Spleen (tissue), 11 donors: ENCODE results near the gene LIF. TPM values are rescaled to one million over a fixed set of nuclear protein-coding genes. Genes with fewer than 3 reads are reported as not detected.

Experiments used
- DNase-seq: peaks from one replicate; pipeline ENCODE4 v3.0.0-alpha.2; 2020
- H3K27ac ChIP-seq, 8 donors: fragments of 200-600 bp; sonication (generic) in 7 of 8; 1 replicate in 4 of 8; 2 replicates in 4 of 8; pipeline versions ENCODE4 v1.5.0 to v1.8.0; 2016 to 2021; ENCODE audit warnings: inconsistent platforms in 4 of 8, mild to moderate bottlenecking in 4 of 8, moderate library complexity in 1 of 8
- H3K27me3 ChIP-seq, 7 donors: fragments of 200-600 bp; sonication (generic) in 6 of 7; replicated peaks in 1 of 7; 1 replicate in 4 of 7; 2 replicates in 3 of 7; pipeline versions ENCODE4 v1.5.0 to v1.8.0; 2016 to 2021; ENCODE audit warnings: inconsistent platforms in 3 of 7, mild to moderate bottlenecking in 1 of 7
- H3K36me3 ChIP-seq, 6 donors: fragments of 200-600 bp; sonication (generic) in 5 of 6; 1 replicate in 4 of 6; 2 replicates in 2 of 6; pipeline versions ENCODE4 v1.5.0 to v1.8.0; 2016 to 2021; ENCODE audit warnings: inconsistent platforms in 2 of 6
- H3K4me1 ChIP-seq, 6 donors: fragments of 200-600 bp; sonication (generic) in 5 of 6; 1 replicate in 3 of 6; 2 replicates in 3 of 6; pipeline versions ENCODE4 v1.5.0 to v1.8.0; 2016 to 2021; ENCODE audit warnings: inconsistent platforms in 3 of 6
- H3K4me3 ChIP-seq, 8 donors: fragments of 200-600 bp; sonication (generic) in 7 of 8; 1 replicate in 4 of 8; 2 replicates in 4 of 8; pipeline versions ENCODE4 v1.5.0 to v1.8.0; 2016 to 2021; ENCODE audit warnings: inconsistent platforms in 4 of 8, mild to moderate bottlenecking in 4 of 8, moderate library complexity in 2 of 8
- H3K9me3 ChIP-seq, 8 donors: fragments of 200-600 bp; sonication (generic) in 7 of 8; 1 replicate in 4 of 8; 2 replicates in 4 of 8; pipeline versions ENCODE4 v1.5.0 to v1.8.0; 2016 to 2021; ENCODE audit warnings: inconsistent platforms in 4 of 8
- CTCF ChIP-seq, 11 experiments: fragments of 200-600 bp in 7 of 11; fragments of 450-650 bp in 4 of 11; sonication (generic) in 4 of 11; IDR thresholded peaks in 8 of 11; conservative IDR thresholded peaks in 3 of 11; 1 replicate in 7 of 11; 2 replicates in 4 of 11; pipeline versions ENCODE4 v1.4.0 to v1.8.0; 2016 to 2021; ENCODE audit warnings: antibody characterized with exemption in 11 of 11, inconsistent platforms in 4 of 11, mild to moderate bottlenecking in 1 of 11
- POLR2A ChIP-seq, 3 donors: fragments of 450-650 bp; IDR thresholded peaks; one replicate each; pipeline ENCODE4 v1.5.1; 2017; ENCODE audit warnings: antibody characterized with exemption in 3 of 3, mild to moderate bottlenecking in 1 of 3
- POLR2AphosphoS5 ChIP-seq, 3 donors: sonication (generic); formaldehyde crosslinking; IDR thresholded peaks; one replicate each; pipeline ENCODE4 v1.5.1; 2017; ENCODE audit warnings: antibody characterized with exemption in 3 of 3
- WGBS, 5 donors: extraction: QIAGEN DNeasy Blood & Tissue Kit in 3 of 5; methylation state at CpG; one replicate each; pipeline versions ENCODE4 v1.1.5 to v1.1.7; 2013 to 2018; 5-methylcytosine and 5-hydroxymethylcytosine counted together
- intact Hi-C: fragments of 100-400 bp; cut with DNase I; formaldehyde crosslinking; loops from one replicate; pipeline ENCODE4 v1.15.0; 2023; ENCODE audit warnings: low total_unique reads
- polyA plus RNA-seq, 3 donors: library from polyadenylated mRNA; stranded (reverse); fragments of 200-250 nt; gene quantifications; one replicate each; pipeline ENCODE4 v1.2.1, GENCODE V29; 2013
- total RNA-seq, 7 donors: library from RNA; depleted of rRNA in 3 of 7; stranded (reverse); fragments of >200 nt in 3 of 7; fragmentation: NEBNext Ultra II Directional in 4 of 7; extraction: Animal tissue kit (Norgen Biotek cat#: 25700) in 4 of 7; gene quantifications; one replicate each; pipeline versions ENCODE4 v1.1.0 to v1.2.1, GENCODE V29; 2016 to 2021
- donor health status: healthy with polysubstance abuse.
- donor health status: DM: no; HTN: no; CAD: no; lungs with moderate emphysema.
- donor health status: DM: no; HTN: no; CAD: no.
- donor health status: Bipolar disorder and iron deficiency.
- donor health status: healthy.
- donor health status: DM: no; HTN: no; CAD: no.
- donor health status: DM: yes; HTN: yes; CAD: no.

LIF gene
- total and polyA plus RNA-seq, 10 donors = 0.21 to 3.2 (median 0.85) TPM; not detected in 2

GRCh38 chr22:30291058-30291892 lies 44.7 kb upstream of the LIF start:
- Histone ChIP-seq H3K4me3 (no peak overlapping the region), H3K36me3 (peaks cover 0 to 56% (median 40%) of the 10 kb centered on the region in 6 donors), H3K4me1 (peaks cover 29 to 85% (median 60%) of the 10 kb centered on the region in 6 donors), H3K9me3 (no peaks in the 10 kb centered on the region), H3K27ac (peak overlapping the region; percentile 83 to 95 (median 90)), H3K27me3 (no peaks in the 10 kb centered on the region)
- intact Hi-C loops = no loop called here
- peak; percentile 87 for DNase-seq
- TF ChIP-seq POLR2AphosphoS5 (IDR thresholded peaks at IDR 0.05) (peak; percentile 83 to 90 (median 89)), POLR2A (IDR thresholded peaks at IDR 0.05) (no peak), CTCF (IDR thresholded peaks at IDR 0.05 in 8 of 11, conservative IDR thresholded peaks at IDR 0.05 in 3 of 11) (no peak)
- 69 to 76% (median 72%) methylated on average over 4 to 13 of the region's 13 CpGs for WGBS, 5 donors

GRCh38 chr22:30290342-30291057 lies 43.9 kb upstream of the LIF start:
- Histone ChIP-seq H3K9me3 (no peaks in the 10 kb centered on the region), H3K27me3 (no peaks in the 10 kb centered on the region), H3K36me3 (peaks cover 0 to 56% (median 36%) of the 10 kb centered on the region in 6 donors), H3K4me1 (peaks cover 29 to 79% (median 60%) of the 10 kb centered on the region in 6 donors), H3K27ac (peak overlapping the region; percentile 83 to 95 (median 90)), H3K4me3 (peak overlapping the region in 6 of 8 donors; percentile 70 to 91 (median 86))
- intact Hi-C loops = no loop called here
- no peak for DNase-seq
- no peak for TF ChIP-seq CTCF (IDR thresholded peaks at IDR 0.05 in 8 of 11, conservative IDR thresholded peaks at IDR 0.05 in 3 of 11)
- TF ChIP-seq POLR2AphosphoS5 (IDR thresholded peaks at IDR 0.05) = no peak
- no peak for TF ChIP-seq POLR2A (IDR thresholded peaks at IDR 0.05)
- WGBS, 5 donors = 25 to 50% (median 40%) methylated on average over 1 to 3 of the region's 3 CpGs

GRCh38 chr22:30289980-30290313 lies 43.4 kb upstream of the LIF start:
- intact Hi-C loops = loop anchor here (5.0 to 10.0 kb wide), 2 partner anchors 97 to 185 kb away; partner anchors contain the start of gene RNF215
- Histone ChIP-seq H3K36me3 (peaks cover 0 to 56% (median 38%) of the 10 kb centered on the region in 6 donors), H3K27ac (peak overlapping the region; percentile 83 to 95 (median 90)), H3K4me1 (peaks cover 29 to 74% (median 60%) of the 10 kb centered on the region in 6 donors), H3K9me3 (no peaks in the 10 kb centered on the region), H3K27me3 (no peaks in the 10 kb centered on the region), H3K4me3 (peak overlapping the region; percentile 70 to 91 (median 86))
- TF ChIP-seq POLR2A (IDR thresholded peaks at IDR 0.05) = no peak
- peak in 2 of 11 experiments; percentile 15 to 25 for TF ChIP-seq CTCF (IDR thresholded peaks at IDR 0.05 in 8 of 11, conservative IDR thresholded peaks at IDR 0.05 in 3 of 11)
- no peak for DNase-seq
- 13 to 18% (median 14%) methylated on average over 7 to 12 of the region's 12 CpGs for WGBS, 5 donors
